ENCODE results near the gene ZBED2.

GRCh38 chr3:111592936-111593335 is 2.2 kb downstream of the ZBED2 start:
- TF ChIP-seq, protein P1, sequence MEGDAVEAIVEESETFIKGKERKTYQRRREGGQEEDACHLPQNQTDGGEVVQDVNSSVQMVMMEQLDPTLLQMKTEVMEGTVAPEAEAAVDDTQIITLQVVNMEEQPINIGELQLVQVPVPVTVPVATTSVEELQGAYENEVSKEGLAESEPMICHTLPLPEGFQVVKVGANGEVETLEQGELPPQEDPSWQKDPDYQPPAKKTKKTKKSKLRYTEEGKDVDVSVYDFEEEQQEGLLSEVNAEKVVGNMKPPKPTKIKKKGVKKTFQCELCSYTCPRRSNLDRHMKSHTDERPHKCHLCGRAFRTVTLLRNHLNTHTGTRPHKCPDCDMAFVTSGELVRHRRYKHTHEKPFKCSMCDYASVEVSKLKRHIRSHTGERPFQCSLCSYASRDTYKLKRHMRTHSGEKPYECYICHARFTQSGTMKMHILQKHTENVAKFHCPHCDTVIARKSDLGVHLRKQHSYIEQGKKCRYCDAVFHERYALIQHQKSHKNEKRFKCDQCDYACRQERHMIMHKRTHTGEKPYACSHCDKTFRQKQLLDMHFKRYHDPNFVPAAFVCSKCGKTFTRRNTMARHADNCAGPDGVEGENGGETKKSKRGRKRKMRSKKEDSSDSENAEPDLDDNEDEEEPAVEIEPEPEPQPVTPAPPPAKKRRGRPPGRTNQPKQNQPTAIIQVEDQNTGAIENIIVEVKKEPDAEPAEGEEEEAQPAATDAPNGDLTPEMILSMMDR (IDR thresholded peaks at IDR 0.05; ENCODE audit: extremely low read depth in 1 of 2, insufficient read depth in 1 of 2, low read depth in 1 of 2, low read length in 2 of 2): no peak
- TF ChIP-seq POLR2AphosphoS5 (IDR thresholded peaks at IDR 0.05; ENCODE audit: insufficient read depth, low read depth, low read length) (no peak), POLR2A (IDR thresholded peaks at IDR 0.05; ENCODE audit: low read depth, low read length) (no peak)
- TF ChIP-seq, protein P2, sequence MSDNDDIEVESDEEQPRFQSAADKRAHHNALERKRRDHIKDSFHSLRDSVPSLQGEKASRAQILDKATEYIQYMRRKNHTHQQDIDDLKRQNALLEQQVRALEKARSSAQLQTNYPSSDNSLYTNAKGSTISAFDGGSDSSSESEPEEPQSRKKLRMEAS (IDR thresholded peaks at IDR 0.05; ENCODE audit: insufficient read depth, insufficient read length): no peak

All from endothelial cell of umbilical vein (primary cell).